OCI-LY7 (cell line): ENCODE measurements around the gene ZBTB42.

ENCODE experiments used
- EZH2phosphoT487 ChIP-seq: fragments of 200-600 bp; sonication (generic); IDR thresholded peaks from 2 replicates; pipeline ENCODE4 v1.6.1; 2018; ENCODE audit warnings: low read depth, borderline replicate concordance, mild to moderate bottlenecking, mixed run types, antibody characterized with exemption, low read length, moderate library complexity, mixed read lengths
- TF ChIP-seq, protein P1 (sequence below): fragments of 200-600 bp; sonication (generic); conservative IDR thresholded peaks from 2 replicates; pipeline ENCODE4 v1.5.1; 2014; ENCODE audit warnings: mild to moderate bottlenecking, antibody characterized with exemption, low read length, moderate library complexity, mixed read lengths

DNA sequence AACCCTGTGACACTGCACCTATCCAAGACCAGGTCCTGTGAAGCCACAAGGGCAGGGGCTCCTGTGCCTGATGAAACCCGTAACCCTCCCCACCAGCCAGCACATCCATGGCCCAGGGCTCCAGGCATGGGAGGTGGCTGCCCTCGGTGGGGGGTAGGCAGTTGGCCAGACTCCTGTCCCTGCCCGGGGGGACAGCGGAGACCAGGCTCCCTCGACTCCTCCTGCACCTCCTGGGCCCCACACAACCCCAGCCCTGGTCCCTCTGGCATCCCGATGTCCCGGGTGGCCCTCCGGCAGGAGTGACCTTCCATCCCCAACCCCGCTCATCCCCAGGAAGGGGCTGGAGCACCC, 16.7 kb upstream of the ZBTB42 start:
- TF ChIP-seq, protein P1, sequence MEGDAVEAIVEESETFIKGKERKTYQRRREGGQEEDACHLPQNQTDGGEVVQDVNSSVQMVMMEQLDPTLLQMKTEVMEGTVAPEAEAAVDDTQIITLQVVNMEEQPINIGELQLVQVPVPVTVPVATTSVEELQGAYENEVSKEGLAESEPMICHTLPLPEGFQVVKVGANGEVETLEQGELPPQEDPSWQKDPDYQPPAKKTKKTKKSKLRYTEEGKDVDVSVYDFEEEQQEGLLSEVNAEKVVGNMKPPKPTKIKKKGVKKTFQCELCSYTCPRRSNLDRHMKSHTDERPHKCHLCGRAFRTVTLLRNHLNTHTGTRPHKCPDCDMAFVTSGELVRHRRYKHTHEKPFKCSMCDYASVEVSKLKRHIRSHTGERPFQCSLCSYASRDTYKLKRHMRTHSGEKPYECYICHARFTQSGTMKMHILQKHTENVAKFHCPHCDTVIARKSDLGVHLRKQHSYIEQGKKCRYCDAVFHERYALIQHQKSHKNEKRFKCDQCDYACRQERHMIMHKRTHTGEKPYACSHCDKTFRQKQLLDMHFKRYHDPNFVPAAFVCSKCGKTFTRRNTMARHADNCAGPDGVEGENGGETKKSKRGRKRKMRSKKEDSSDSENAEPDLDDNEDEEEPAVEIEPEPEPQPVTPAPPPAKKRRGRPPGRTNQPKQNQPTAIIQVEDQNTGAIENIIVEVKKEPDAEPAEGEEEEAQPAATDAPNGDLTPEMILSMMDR, result no peak
- no peak for TF ChIP-seq EZH2phosphoT487
